ELR (cell line): ENCODE data around the gene CREBL2.
"Not testable (repeated sequence)": the region's sequence is repeated elsewhere in the genome, so short reads cannot be mapped to it uniquely, and the experiment has no call there.

Experiments
- DNase-seq: peaks from one replicate; pipeline ENCODE4 v3.0.0-alpha.2; 2015; ENCODE audit warnings: low read depth

Gene CREBL2

GRCh38 chr12:12636641-12637040, 25.0 kb downstream of the CREBL2 start:
- no peak for DNase-seq

GRCh38 chr12:12639995-12640394, 28.3 kb downstream of the CREBL2 start:
- not testable (repeated sequence) for DNase-seq

GRCh38 chr12:12641650-12642049, 30.0 kb downstream of the CREBL2 start:
- no peak for DNase-seq

- DNase-seq = no peak
These were observed 31.2 kb downstream of the CREBL2 start for GRCh38 chr12:12642916-12643315.

- peak; percentile 71 for DNase-seq
These were observed 33.8 kb downstream of the CREBL2 start for GRCh38 chr12:12645485-12645884.

- DNase-seq = peak; percentile 89
These were observed 34.3 kb downstream of the CREBL2 start for GRCh38 chr12:12645968-12646367.

GRCh38 chr12:12646483-12647072, 34.9 kb downstream of the CREBL2 start:
- no peak for DNase-seq

GRCh38 chr12:12648284-12648683, 36.6 kb downstream of the CREBL2 start:
- no peak for DNase-seq

GRCh38 chr12:12648951-12649650, 37.4 kb downstream of the CREBL2 start:
- no peak for DNase-seq

GRCh38 chr12:12651752-12652151, 40.1 kb downstream of the CREBL2 start:
- DNase-seq = no peak

- not testable (repeated sequence) for DNase-seq
These were observed 41.0 kb downstream of the CREBL2 start for GRCh38 chr12:12652704-12653103.

GRCh38 chr12:12653922-12654321, 42.2 kb downstream of the CREBL2 start:
- no peak for DNase-seq

- no peak for DNase-seq
These were observed 43.2 kb downstream of the CREBL2 start for GRCh38 chr12:12654691-12655460.

- no peak for DNase-seq
These were observed 48.5 kb downstream of the CREBL2 start for GRCh38 chr12:12660201-12660600.

GRCh38 chr12:12661086-12661856, 49.6 kb downstream of the CREBL2 start:
- peak; percentile 46 for DNase-seq

- DNase-seq = no peak
These were observed 52.1 kb downstream of the CREBL2 start for GRCh38 chr12:12663644-12664294.

- no peak for DNase-seq
These were observed 53.5 kb downstream of the CREBL2 start for GRCh38 chr12:12665194-12665593.

GRCh38 chr12:12668005-12668404, 56.3 kb downstream of the CREBL2 start:
- DNase-seq = no peak

- DNase-seq = no peak
These were observed 57.3 kb downstream of the CREBL2 start for GRCh38 chr12:12669020-12669419.

GRCh38 chr12:12671850-12672660, 60.4 kb downstream of the CREBL2 start:
- peak; percentile 84 for DNase-seq

- DNase-seq = peak; percentile 14
These were observed 61.6 kb downstream of the CREBL2 start for GRCh38 chr12:12673296-12673695.
